Left cardiac atrium (tissue), 4 donors: ENCODE data around the gene PSMB8. TPM values are rescaled to one million over a fixed set of nuclear protein-coding genes. Genes with fewer than 3 reads are reported as not detected.

Experiments used
- ATAC-seq, 2 donors: fragments of 200-7000 bp; cut with Tn5 transposase; one replicate each; pipeline ENCODE4 v1.9.1; 2020; ENCODE audit warnings: mild to moderate bottlenecking in 2 of 2, moderate library complexity in 2 of 2
- DNase-seq: peaks from one replicate; pipeline ENCODE4 v3.0.0-alpha.2; 2020
- intact Hi-C, 2 donors: fragments of 100-400 bp; cut with DNase I; formaldehyde crosslinking; loops; one replicate each; pipeline versions ENCODE4 v1.14.1 to v1.15.1; 2022 to 2023
- total RNA-seq, 2 donors: library from RNA; stranded (reverse); fragmentation: NEBNext Ultra II Directional; extraction: Animal tissue kit (Norgen Biotek cat#: 25700); gene quantifications; one replicate each; pipeline ENCODE4 v1.2.1, GENCODE V29; 2021
- donor health status: DM: no; HTN: yes; CAD: no.
- donor health status: DM: no; HTN: yes; CAD: no; lungs with severe emphysema.
- donor health status: DM: yes; HTN: yes; CAD: no.
- donor health status: Dilated cardiomyopathy.

Gene PSMB8
- total RNA-seq, 2 donors from 2014 or later = 30.2 to 33.3 TPM

DNA sequence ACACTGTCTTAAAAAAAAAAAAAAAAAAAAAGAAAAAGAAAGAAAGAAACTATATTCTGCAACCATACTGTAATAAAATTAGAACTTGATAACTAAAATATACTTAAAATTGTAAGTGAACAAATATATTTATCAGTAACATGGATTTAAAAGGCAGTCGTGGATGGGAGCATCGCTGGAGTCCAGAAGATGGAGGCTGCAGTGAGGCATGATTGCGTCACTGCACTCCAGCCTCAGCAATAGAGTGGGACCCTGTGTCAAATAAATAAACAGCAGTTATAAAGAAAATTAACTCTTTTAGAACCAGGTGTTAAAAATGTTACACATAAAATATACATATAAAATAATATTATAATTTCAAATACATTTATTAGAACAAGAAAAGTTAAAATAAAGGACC is 18.9 kb upstream of the PSMB8 start:
- ATAC-seq (no peak), DNase-seq (no peak)
- intact Hi-C loops = no loop called here

DNA sequence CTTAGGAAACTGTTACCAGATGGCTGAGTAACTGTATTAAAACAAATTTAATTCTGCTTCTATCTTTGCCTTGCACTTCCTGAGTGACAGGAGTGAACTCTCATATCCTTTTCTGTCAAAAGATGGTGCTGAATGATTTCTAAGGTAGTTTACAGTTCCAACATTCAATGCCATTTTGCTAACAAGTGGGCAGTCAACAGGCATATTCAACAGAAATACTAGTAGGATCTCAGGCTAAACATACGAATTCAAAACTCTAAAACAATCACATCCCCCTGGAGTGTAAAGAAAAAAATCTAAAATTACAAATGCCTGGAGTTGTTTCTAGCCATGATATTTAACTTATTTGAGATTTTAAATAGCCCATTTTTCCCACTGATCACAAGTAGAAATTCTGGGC is 16.8 kb upstream of the PSMB8 start:
- DNase-seq (no peak), ATAC-seq (no peak)
- intact Hi-C loops = no loop called here

GRCh38 chr6:32858194-32858593 is 14.3 kb upstream of the PSMB8 start:
- intact Hi-C loops = no loop called here
- DNase-seq = no peak
- ATAC-seq = no peak

DNA sequence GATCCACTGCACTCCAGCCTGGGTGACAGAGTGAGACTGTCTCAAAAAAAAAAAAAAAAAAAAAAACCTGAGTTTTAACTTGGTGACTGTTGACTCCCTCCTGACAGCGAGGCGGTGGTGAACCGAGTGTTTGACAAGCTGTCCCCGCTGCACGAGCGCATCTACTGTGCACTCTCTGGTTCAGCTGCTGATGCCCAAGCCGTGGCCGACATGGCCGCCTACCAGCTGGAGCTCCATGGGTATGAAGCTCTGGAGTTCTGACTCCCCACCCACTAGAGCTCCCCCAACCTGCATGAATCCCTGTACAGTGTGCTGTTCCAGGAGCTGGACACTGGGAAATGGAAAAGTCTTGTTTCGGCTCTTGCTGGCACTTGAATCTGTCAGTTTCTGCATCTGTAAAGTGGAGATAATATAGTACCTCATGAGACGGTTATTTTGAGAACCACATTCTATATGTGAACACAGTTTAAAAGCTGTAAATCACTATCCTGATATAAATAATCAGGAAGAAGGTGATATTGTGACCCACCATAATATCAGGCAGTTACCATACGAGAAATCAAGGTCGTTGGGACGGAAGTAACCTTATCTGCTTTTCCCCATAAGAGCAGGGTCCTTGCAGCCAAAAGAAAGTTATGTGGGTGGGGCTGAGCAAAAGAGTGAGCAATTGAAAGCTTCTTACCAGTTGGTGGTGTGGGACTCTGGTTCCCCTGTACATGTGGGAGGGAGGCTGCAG is 13.5 kb upstream of the PSMB8 start:
- no peak for DNase-seq
- no peak for ATAC-seq
- intact Hi-C loops = no loop called here

DNA sequence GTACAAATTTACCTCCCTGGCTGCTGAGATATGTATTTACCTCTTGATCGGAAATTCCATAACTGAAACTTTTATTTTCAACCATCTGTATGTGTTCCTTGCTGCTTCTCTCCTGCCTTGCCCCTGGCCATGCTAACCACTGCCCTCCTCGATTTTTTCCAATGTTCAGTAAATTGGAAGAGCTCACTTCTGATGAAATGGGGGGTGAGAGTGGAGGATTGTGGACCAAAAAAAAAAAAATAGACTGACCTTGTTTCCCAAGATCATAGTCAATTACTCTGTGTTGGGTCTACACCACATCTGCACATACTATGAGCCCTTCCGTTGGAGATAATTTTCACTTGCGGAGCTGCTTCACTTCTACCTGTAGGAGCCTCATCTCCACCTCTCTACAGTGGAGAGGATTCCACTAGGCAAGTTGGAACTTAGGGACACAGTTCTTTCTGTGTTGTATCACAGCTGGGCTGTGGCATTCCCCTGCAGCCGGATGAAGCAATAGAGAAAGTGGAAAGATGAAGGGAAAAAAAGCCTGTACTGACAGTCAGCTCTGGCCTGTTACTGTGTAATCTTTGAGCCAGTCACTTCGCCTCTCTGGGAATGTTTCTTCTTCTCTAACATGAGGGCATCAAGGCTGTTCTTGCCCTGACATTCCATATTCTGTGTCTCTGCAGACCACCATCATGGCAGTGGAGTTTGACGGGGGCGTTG is 11.8 kb upstream of the PSMB8 start:
- intact Hi-C loops = no loop called here
- ATAC-seq (no peak), DNase-seq (no peak)

- DNase-seq = peak; percentile 42
- peak; percentile 21 to 40 for ATAC-seq
- intact Hi-C loops = no loop called here
Observed at GRCh38 chr6:32854376-32855178, 10.7 kb upstream of the PSMB8 start.

DNA sequence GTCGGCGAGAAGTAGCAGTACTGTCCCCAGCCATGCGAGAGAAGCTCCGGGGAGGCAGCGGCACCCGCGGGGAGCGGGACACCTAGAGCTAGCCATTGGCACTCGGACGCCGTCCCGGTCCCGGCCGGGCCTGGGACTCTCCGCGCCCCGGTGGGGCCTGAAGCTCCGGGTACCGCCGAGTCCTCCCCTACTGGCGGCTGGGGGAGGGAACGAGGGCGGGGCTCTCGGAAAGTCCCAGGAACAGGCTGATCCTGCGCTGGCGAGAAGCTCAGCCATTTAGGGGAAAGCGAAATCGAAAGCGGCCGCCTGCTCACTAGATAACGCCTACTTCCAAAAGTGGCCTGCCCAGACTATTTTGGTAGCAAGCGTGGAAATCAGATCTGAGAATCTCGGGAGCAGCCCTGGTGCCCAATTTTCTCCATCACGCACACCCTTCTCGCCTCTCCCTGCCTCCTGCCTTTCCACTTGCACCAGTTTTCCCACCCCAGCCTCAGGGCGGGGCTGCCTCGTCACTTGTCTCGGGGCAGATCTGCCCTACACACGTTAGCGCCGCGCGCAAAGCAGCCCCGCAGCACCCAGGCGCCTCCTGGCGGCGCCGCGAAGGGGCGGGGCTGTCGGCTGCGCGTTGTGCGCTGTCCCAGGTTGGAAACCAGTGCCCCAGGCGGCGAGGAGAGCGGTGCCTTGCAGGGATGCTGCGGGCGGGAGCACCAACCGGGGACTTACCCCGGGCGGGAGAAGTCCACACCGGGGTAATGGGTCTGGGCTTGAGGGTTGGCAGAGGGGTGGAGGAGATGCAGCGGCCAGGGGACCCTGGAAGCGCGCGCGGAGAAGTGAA is 9.9 kb upstream of the PSMB8 start, which contains the start of the genes PSMB9 and TAP1:
Gene PSMB9, plus strand, starts transcription at position 652 of the 835 bp plus-strand sequence. Its CDS starts 38 bp downstream, at position 690.
Gene TAP1, minus strand, starts transcription at position 164 of the 835 bp plus-strand sequence. Its CDS starts 68 bp downstream, at position 96.
- intact Hi-C loops = no loop called here
- DNase-seq (peak; percentile 97), ATAC-seq (peak; percentile 95)

DNA sequence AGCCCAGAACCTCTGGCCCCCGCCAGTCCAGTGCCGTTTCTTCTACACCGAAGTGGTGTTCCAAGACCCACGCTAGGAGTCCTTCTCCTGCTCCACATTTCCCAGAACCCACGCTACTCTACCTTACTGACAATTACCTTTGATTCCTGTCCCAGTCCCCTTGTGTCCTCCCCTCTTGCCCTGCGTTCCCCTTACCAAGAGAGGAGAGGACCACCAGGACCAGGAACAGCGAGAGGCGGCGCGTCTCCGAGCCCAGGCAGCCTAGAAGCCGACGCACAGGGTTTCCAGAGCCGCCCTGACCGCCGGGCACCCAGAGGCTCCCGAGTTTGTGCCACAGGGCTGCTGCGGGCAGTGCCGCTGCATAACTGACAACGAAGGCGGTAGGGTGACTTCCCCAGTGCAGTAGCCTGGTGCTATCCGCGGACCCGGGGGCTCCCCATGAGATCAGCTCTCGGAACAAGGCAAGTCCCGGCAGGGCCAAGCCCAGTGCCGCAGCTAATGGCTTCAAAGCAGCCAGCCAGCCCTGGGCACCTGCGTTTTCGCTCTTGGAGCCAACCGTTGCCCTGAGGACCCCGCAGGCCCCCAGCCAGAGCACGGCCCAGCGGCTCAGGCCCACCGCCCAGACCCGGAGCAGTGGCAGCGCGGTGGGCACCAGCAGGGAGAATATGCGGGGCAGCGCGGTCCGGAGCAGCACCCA is 9.1 kb upstream of the PSMB8 start:
- no peak for DNase-seq
- intact Hi-C loops = no loop called here
- peak; percentile 35 to 45 for ATAC-seq

GRCh38 chr6:32852018-32852843 is 8.4 kb upstream of the PSMB8 start:
- intact Hi-C loops = no loop called here
- peak in 1 of 2 donors; percentile 3 for ATAC-seq
- DNase-seq = peak; percentile 65

- DNase-seq (no peak), ATAC-seq (no peak)
- intact Hi-C loops = no loop called here
Observed at GRCh38 chr6:32851025-32851424, 7.2 kb upstream of the PSMB8 start.

DNA sequence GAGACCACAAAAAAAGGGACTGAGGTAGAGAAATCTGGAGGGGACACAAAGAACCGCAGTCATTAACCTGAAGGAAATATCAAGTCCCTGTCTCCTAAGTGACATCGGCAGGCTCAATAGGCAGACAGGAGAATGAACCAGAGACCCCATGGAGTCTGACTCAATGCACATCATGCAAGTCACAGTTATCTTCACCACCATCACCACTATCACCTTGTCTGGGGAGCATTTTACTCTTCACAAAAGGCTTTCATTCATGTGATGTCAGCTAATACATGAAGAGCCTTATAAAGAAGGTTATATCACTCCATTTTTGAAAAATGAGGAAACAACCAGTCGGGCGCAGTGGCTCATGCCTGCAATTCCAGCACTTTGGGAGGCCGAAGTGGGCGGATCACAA is 5.3 kb upstream of the PSMB8 start:
- ATAC-seq (no peak), DNase-seq (no peak)
- intact Hi-C loops = no loop called here

DNA sequence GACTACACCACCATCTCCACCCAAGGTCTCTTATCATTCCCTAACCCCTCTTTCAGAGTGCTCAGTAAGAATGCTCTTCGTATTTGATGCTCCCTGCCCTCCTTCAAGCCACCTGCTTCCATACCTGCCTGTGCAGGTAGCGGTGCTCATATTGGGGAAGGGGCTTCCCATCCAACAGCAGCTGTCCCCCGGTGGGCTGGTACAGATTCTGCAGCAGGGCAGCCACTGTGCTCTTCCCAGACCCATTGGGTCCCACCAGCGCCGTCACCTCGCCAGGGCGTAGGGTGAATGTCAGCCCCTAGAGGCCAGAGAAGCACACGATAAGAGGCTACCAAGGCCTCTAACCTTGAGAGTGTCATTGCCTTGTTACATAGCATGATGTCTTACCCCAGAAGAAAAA is 3.9 kb upstream of the PSMB8 start:
- ATAC-seq (no peak), DNase-seq (no peak)
- intact Hi-C loops = no loop called here

GRCh38 chr6:32847004-32847403 is 3.2 kb upstream of the PSMB8 start:
- ATAC-seq = no peak

DNA sequence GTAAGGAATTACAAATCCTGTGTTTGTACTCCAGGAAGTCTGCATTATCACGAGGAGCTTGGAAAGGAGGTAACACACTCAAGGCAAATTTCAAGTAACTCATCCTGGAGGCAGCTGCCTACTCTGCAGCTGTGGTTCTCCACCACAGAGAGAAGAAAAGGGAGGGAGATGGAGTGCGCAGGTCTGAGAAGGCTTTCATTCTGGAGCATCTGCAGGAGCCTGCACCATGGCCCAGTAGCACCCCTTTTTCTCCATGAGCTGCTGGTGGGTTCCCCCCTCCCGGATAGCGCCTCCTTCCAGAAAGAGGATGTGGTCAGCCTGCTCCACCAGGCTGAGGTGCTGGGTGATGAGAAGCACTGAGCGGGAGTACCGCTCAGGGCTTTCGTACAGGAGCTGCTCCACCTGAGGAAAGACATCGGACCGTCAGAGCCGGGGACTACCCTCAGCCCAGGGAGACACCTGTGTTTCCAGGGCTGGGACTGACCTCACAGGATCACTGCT is 1.6 kb upstream of the PSMB8 start:
- DNase-seq (no peak), ATAC-seq (no peak)
- intact Hi-C loops = no loop called here

More at GRCh38 chr6:32847004-32847403, 3.2 kb upstream of the PSMB8 start:
- intact Hi-C loops = no loop called here
- no peak for DNase-seq

- no peak for ATAC-seq
- intact Hi-C loops = no loop called here
Observed at GRCh38 chr6:32844839-32845383, 1.1 kb upstream of the PSMB8 start.

DNA sequence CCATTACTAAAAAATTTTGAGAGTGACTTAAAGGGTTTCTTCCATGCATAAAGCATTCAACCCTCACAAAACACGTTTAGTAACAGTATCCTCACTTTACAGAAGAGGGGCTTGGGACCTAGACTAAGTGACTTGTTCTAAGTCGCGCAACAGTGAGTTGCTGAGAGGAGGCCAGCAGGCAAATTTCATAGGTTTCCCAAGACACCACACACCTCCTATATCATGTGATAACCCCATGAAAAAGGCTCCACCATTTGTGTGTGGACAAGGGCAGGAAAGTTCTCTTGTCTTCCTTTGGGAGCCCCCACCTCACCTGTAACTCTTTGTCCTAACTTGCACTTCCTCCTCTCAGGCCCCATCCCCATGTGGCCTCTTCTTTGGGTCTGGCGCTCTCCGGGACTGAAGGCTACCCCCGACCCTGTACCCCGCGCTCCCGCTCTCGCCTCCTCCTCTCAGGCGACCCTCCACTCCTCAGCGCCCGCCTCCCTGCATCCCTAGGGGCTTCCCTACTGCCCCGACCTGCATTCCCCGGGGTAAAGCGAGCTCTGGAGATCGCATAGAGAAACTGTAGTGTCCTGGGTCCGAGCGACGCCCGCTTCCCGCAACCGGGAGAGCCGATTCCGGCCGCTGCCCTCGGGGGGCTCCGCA is 392 bp downstream of the PSMB8 start:
- intact Hi-C loops = no loop called here
- DNase-seq (no peak), ATAC-seq (peak in 1 of 2 donors; percentile 0)

More at GRCh38 chr6:32844839-32845383, 1.1 kb upstream of the PSMB8 start:
- DNase-seq = no peak
